IPS-18a (cell line): ENCODE measurements around the gene SPOCK2.

ENCODE experiments used
- H3K27ac ChIP-seq: one replicate; pipeline ENCODE4 v1.5.1; 2013; ENCODE audit warnings: low read length
- H3K27me3 ChIP-seq: one replicate; pipeline ENCODE4 v1.6.1; 2013; ENCODE audit warnings: mild to moderate bottlenecking, low read length; ENCODE audit not compliant: control insufficient read depth, insufficient read depth
- H3K36me3 ChIP-seq: one replicate; pipeline ENCODE4 v1.6.1; 2013; ENCODE audit warnings: low read depth, low read length; ENCODE audit not compliant: control insufficient read depth
- H3K4me1 ChIP-seq: one replicate; pipeline ENCODE4 v1.6.1; 2013; ENCODE audit warnings: low read depth, low read length; ENCODE audit not compliant: control insufficient read depth
- H3K4me3 ChIP-seq: one replicate; pipeline ENCODE4 v1.5.1; 2013; ENCODE audit warnings: low read length
- H3K9ac ChIP-seq: one replicate; pipeline ENCODE4 v1.6.1; 2013; ENCODE audit warnings: mild to moderate bottlenecking, low read length, moderate library complexity
- H3K9me3 ChIP-seq: one replicate; pipeline ENCODE4 v1.6.1; 2013; ENCODE audit warnings: low read depth, low read length; ENCODE audit not compliant: control insufficient read depth

Gene SPOCK2

GRCh38 chr10:72074574-72075375, 13.6 kb downstream of the SPOCK2 start:
- H3K36me3 ChIP-seq, result no peaks in the 10 kb centered on the region
- H3K27ac ChIP-seq, result no peak overlapping the region
- H3K4me3 ChIP-seq, result no peak overlapping the region
- H3K4me1 ChIP-seq, result no peaks in the 10 kb centered on the region
- no peak overlapping the region for H3K9ac ChIP-seq
- no peaks in the 10 kb centered on the region for H3K9me3 ChIP-seq
- H3K27me3 ChIP-seq, result no peaks in the 10 kb centered on the region

GRCh38 chr10:72073708-72074573, 14.4 kb downstream of the SPOCK2 start:
- Histone ChIP-seq H3K4me3 (no peak overlapping the region), H3K4me1 (no peaks in the 10 kb centered on the region), H3K36me3 (no peaks in the 10 kb centered on the region), H3K9me3 (no peaks in the 10 kb centered on the region), H3K27ac (no peak overlapping the region), H3K27me3 (no peaks in the 10 kb centered on the region), H3K9ac (no peak overlapping the region)

- H3K4me3 ChIP-seq, result no peak overlapping the region
- no peak overlapping the region for H3K27ac ChIP-seq
- H3K36me3 ChIP-seq, result no peaks in the 10 kb centered on the region
- no peaks in the 10 kb centered on the region for H3K27me3 ChIP-seq
- H3K9ac ChIP-seq, result no peak overlapping the region
- H3K9me3 ChIP-seq, result no peaks in the 10 kb centered on the region
- H3K4me1 ChIP-seq, result no peaks in the 10 kb centered on the region
Measured at GRCh38 chr10:72072639-72073038, 15.7 kb downstream of the SPOCK2 start.

GRCh38 chr10:72072046-72072445, 16.3 kb downstream of the SPOCK2 start:
- Histone ChIP-seq H3K27ac (no peak overlapping the region), H3K9ac (no peak overlapping the region), H3K27me3 (no peaks in the 10 kb centered on the region), H3K4me3 (no peak overlapping the region), H3K4me1 (no peaks in the 10 kb centered on the region), H3K36me3 (no peaks in the 10 kb centered on the region), H3K9me3 (no peaks in the 10 kb centered on the region)

- Histone ChIP-seq H3K27me3 (no peaks in the 10 kb centered on the region), H3K27ac (no peak overlapping the region), H3K4me3 (no peak overlapping the region), H3K4me1 (no peaks in the 10 kb centered on the region), H3K9ac (no peak overlapping the region), H3K9me3 (no peaks in the 10 kb centered on the region), H3K36me3 (no peaks in the 10 kb centered on the region)
Measured at GRCh38 chr10:72069751-72070526, 18.4 kb downstream of the SPOCK2 start.

- H3K9ac ChIP-seq, result no peak overlapping the region
Measured at GRCh38 chr10:72068901-72069446, 19.4 kb downstream of the SPOCK2 start.

GRCh38 chr10:72068126-72068765, 20.1 kb downstream of the SPOCK2 start:
- Histone ChIP-seq H3K4me1 (no peaks in the 10 kb centered on the region), H3K9me3 (no peaks in the 10 kb centered on the region), H3K27me3 (no peaks in the 10 kb centered on the region), H3K36me3 (no peaks in the 10 kb centered on the region), H3K9ac (no peak overlapping the region), H3K27ac (no peak overlapping the region), H3K4me3 (no peak overlapping the region)

More at GRCh38 chr10:72068901-72069446, 19.4 kb downstream of the SPOCK2 start:
- H3K4me3 ChIP-seq, result no peak overlapping the region
- H3K36me3 ChIP-seq, result no peaks in the 10 kb centered on the region
- no peaks in the 10 kb centered on the region for H3K27me3 ChIP-seq
- no peaks in the 10 kb centered on the region for H3K4me1 ChIP-seq
- no peaks in the 10 kb centered on the region for H3K9me3 ChIP-seq
- no peak overlapping the region for H3K27ac ChIP-seq

- H3K27ac ChIP-seq, result no peak overlapping the region
- no peak overlapping the region for H3K9ac ChIP-seq
- no peaks in the 10 kb centered on the region for H3K9me3 ChIP-seq
- no peaks in the 10 kb centered on the region for H3K4me1 ChIP-seq
- no peaks in the 10 kb centered on the region for H3K36me3 ChIP-seq
- no peaks in the 10 kb centered on the region for H3K27me3 ChIP-seq
- no peak overlapping the region for H3K4me3 ChIP-seq
Measured at GRCh38 chr10:72067463-72068125, 20.8 kb downstream of the SPOCK2 start.

GRCh38 chr10:72066318-72067284, 21.8 kb downstream of the SPOCK2 start:
- Histone ChIP-seq H3K9ac (no peak overlapping the region), H3K4me1 (no peaks in the 10 kb centered on the region)

More at GRCh38 chr10:72066318-72067284, 21.8 kb downstream of the SPOCK2 start:
- H3K4me3 ChIP-seq, result no peak overlapping the region
- H3K27ac ChIP-seq, result no peak overlapping the region
- no peaks in the 10 kb centered on the region for H3K36me3 ChIP-seq
- no peaks in the 10 kb centered on the region for H3K27me3 ChIP-seq
- H3K9me3 ChIP-seq, result no peaks in the 10 kb centered on the region
